Type B pancreatic cell (in vitro differentiated cells): Measurements from ENCODE around the gene NEK8. TPM values are rescaled to one million over a fixed set of nuclear protein-coding genes. Genes with fewer than 3 reads are reported as not detected.

ENCODE experiments used
- DNase-seq: peaks from one replicate; pipeline ENCODE4 v3.0.0; 2021; ENCODE audit warnings: mixed read lengths; ENCODE audit not compliant: unreplicated experiment; ENCODE audit errors: extremely low spot score
- H3K27ac Mint-ChIP-seq: 2 replicates; pipeline ENCODE4 v1.8.0; 2021; ENCODE audit warnings: mild to moderate bottlenecking, mixed read lengths
- H3K27me3 Mint-ChIP-seq: 2 replicates; pipeline ENCODE4 v1.8.0; 2021; ENCODE audit warnings: mixed read lengths
- H3K36me3 Mint-ChIP-seq: 2 replicates; pipeline ENCODE4 v1.8.0; 2021; ENCODE audit warnings: mixed read lengths
- H3K4me1 Mint-ChIP-seq: one replicate; pipeline ENCODE4 v1.8.0; 2021; ENCODE audit warnings: mixed read lengths; ENCODE audit not compliant: unreplicated experiment
- H3K4me3 Mint-ChIP-seq: 2 replicates; pipeline ENCODE4 v1.8.0; 2021; ENCODE audit warnings: mild to moderate bottlenecking, mixed read lengths
- H3K9me3 Mint-ChIP-seq: 2 replicates; pipeline ENCODE4 v1.8.0; 2021; ENCODE audit warnings: mixed read lengths
- total RNA-seq: library from RNA; stranded (reverse); gene quantifications from 2 replicates; pipeline ENCODE4 v1.2.1, GENCODE V29; 2021; ENCODE audit warnings: low replicate concordance
- TF ChIP-seq, protein P1 (sequence below): fragments of 200-600 bp; sonication (generic); conservative IDR thresholded peaks from 2 replicates; pipeline ENCODE4 v1.5.0; 2021; ENCODE audit warnings: antibody characterized with exemption, mild to moderate bottlenecking

NEK8 gene
- total RNA-seq, 1 donor from 2014 or later, result 8.7 TPM

DNA sequence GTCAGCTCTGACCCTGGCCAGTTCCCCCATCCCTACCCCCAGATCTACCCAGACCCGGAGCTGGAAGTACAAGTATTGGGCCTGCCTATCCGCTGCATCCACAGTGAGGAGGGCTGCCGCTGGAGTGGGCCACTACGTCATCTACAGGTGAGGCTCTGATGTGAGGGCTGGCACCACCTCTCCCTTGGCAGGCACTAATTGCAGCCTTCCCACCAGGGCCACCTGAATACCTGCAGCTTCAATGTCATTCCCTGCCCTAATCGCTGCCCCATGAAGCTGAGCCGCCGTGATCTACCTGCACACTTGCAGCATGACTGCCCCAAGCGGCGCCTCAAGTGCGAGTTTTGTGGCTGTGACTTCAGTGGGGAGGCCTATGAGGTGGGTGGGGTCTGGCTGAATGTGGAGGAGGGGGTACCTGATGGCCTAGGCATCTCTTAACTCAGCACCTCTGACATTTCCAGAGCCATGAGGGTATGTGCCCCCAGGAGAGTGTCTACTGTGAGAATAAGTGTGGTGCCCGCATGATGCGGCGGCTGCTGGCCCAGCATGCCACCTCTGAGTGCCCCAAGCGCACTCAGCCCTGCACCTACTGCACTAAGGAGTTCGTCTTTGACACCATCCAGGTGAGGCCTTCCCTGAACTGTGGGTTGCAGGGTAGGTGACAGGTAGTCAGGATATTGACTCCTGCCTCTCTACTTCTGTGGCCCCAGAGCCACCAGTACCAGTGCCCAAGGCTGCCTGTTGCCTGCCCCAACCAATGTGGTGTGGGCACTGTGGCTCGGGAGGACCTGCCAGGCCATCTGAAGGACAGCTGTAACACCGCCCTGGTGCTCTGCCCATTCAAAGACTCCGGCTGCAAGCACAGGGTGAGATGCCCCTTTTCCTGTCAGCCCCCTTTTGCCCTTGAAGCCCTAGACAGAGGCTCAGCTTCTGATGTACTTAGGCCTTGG, 19.5 kb downstream of the NEK8 start:
- peak overlapping the region; percentile 98 for H3K27ac Mint-ChIP-seq

DNA sequence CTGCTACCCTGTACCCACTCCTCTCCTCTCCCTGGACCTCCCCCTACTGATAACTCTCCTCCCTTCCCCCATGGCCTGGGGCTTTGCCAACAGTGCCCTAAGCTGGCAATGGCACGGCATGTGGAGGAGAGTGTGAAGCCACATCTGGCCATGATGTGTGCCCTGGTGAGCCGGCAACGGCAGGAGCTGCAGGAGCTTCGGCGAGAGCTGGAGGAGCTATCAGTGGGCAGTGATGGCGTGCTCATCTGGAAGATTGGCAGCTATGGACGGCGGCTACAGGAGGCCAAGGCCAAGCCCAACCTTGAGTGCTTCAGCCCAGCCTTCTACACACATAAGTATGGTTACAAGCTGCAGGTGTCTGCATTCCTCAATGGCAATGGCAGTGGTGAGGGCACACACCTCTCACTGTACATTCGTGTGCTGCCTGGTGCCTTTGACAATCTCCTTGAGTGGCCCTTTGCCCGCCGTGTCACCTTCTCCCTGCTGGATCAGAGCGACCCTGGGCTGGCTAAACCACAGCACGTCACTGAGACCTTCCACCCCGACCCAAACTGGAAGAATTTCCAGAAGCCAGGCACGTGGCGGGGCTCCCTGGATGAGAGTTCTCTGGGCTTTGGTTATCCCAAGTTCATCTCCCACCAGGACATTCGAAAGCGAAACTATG, 20.4 kb downstream of the NEK8 start:
- Mint-ChIP-seq H3K27ac (peak overlapping the region; percentile 98), H3K4me1 (peaks cover 6% of the 10 kb centered on the region), H3K4me3 (peak overlapping the region; percentile 54), H3K9me3 (no peaks in the 10 kb centered on the region), H3K27me3 (no peaks in the 10 kb centered on the region), H3K36me3 (peaks cover 13% of the 10 kb centered on the region)
- DNase-seq, result no peak
- TF ChIP-seq, protein P1, sequence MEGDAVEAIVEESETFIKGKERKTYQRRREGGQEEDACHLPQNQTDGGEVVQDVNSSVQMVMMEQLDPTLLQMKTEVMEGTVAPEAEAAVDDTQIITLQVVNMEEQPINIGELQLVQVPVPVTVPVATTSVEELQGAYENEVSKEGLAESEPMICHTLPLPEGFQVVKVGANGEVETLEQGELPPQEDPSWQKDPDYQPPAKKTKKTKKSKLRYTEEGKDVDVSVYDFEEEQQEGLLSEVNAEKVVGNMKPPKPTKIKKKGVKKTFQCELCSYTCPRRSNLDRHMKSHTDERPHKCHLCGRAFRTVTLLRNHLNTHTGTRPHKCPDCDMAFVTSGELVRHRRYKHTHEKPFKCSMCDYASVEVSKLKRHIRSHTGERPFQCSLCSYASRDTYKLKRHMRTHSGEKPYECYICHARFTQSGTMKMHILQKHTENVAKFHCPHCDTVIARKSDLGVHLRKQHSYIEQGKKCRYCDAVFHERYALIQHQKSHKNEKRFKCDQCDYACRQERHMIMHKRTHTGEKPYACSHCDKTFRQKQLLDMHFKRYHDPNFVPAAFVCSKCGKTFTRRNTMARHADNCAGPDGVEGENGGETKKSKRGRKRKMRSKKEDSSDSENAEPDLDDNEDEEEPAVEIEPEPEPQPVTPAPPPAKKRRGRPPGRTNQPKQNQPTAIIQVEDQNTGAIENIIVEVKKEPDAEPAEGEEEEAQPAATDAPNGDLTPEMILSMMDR, result no peak

More for the DNA sequence above, 19.5 kb downstream of the NEK8 start:
- Mint-ChIP-seq H3K9me3 (no peaks in the 10 kb centered on the region), H3K4me1 (peaks cover 6% of the 10 kb centered on the region), H3K4me3 (peak overlapping the region; percentile 95), H3K27me3 (no peaks in the 10 kb centered on the region), H3K36me3 (peaks cover 13% of the 10 kb centered on the region)
- DNase-seq, result no peak
- TF ChIP-seq, protein P1, result no peak

DNA sequence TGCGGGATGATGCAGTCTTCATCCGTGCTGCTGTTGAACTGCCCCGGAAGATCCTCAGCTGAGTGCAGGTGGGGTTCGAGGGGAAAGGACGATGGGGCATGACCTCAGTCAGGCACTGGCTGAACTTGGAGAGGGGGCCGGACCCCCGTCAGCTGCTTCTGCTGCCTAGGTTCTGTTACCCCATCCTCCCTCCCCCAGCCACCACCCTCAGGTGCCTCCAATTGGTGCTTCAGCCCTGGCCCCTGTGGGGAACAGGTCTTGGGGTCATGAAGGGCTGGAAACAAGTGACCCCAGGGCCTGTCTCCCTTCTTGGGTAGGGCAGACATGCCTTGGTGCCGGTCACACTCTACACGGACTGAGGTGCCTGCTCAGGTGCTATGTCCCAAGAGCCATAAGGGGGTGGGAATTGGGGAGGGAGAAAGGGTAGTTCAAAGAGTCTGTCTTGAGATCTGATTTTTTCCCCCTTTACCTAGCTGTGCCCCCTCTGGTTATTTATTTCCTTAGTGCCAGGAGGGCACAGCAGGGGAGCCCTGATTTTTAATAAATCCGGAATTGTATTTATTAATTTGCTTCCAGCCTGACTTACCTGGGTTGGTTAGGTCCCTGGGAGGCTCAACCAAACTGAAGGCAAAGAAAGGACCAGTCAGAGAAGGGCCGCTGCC, 21.1 kb downstream of the NEK8 start:
- DNase-seq, result no peak
- TF ChIP-seq, protein P1, result no peak
- peaks cover 13% of the 10 kb centered on the region for H3K36me3 Mint-ChIP-seq
- peak overlapping the region; percentile 71 for H3K4me3 Mint-ChIP-seq
- H3K4me1 Mint-ChIP-seq, result peaks cover 6% of the 10 kb centered on the region
- peak overlapping the region; percentile 98 for H3K27ac Mint-ChIP-seq
- no peaks in the 10 kb centered on the region for H3K27me3 Mint-ChIP-seq
- no peaks in the 10 kb centered on the region for H3K9me3 Mint-ChIP-seq

DNA sequence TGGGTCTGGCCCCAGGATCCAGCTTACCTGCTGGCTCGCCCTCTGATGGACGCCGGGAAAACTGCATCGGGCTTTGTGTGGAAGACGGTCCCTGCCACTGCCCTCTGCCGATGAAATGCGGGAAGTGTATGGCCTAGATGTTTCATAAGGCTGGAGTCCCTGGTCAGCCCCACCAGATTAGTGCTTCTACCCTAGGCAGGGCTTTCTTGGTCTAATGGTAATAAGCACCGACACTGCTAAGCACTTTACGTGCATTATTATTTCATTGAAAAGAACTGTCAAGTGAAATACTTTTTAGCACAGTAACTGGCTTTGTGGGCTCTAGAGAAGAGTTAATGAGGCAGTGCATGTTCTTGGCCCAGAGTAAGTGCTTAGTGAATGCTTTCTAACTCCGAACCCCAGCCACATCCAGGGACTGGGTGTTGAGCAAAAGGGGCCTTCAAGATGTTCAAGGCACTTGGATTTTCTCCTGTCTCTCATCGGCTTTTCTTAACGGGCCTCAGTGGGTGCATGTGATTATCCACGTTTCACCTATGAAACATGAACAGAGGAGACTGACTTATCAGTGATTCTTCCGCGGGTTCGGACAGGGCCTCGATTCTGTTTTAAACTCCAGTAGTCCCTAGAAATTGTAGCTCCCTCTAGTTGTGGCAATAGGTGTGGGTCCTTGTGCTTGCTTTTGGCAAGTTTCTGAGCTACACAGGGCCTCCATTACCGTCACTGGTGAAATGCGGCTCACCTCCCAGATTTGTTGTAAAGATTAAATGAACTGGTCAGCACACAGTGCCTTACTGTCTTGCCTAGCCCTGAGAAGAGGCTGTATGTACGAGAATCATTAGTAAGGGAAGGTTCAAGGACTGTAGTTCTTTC, 21.8 kb downstream of the NEK8 start:
- peaks cover 6% of the 10 kb centered on the region for H3K4me1 Mint-ChIP-seq
- DNase-seq, result peak; percentile 93
- TF ChIP-seq, protein P1, result peak; percentile 98
- peaks cover 13% of the 10 kb centered on the region for H3K36me3 Mint-ChIP-seq
- peak overlapping the region; percentile 88 for H3K27ac Mint-ChIP-seq
- H3K4me3 Mint-ChIP-seq, result peak overlapping the region; percentile 71
- H3K27me3 Mint-ChIP-seq, result no peaks in the 10 kb centered on the region
- H3K9me3 Mint-ChIP-seq, result no peaks in the 10 kb centered on the region
